Natural killer cell treated with Interleukin-12 subunit alpha and Interleukin-12 subunit beta and Interleukin-15 and Interleukin-18, amount 100 ng/mL, for 72 hours (primary cell): Measurements from ENCODE around the gene PRKCB. TPM values are rescaled to one million over a fixed set of nuclear protein-coding genes. Genes with fewer than 3 reads are reported as not detected.

Source experiments
- ATAC-seq, 2 donors: fragments of 150-1000 bp; cut with Tn5 transposase in 1 of 2; sonication (Bioruptor Pico), chemical (Tn5 transposase) in 1 of 2; 2 replicates each; pipeline ENCODE4 v1.10.0; 2021
- DNase-seq: peaks from one replicate; pipeline ENCODE4 v3.0.0; 2022; ENCODE audit warnings: low spot score
- H3K27ac Mint-ChIP-seq, 2 donors: 1 replicate in 1 of 2; 2 replicates in 1 of 2; pipeline ENCODE4 v1.8.0; 2022; ENCODE audit warnings: mixed read lengths in 2 of 2, mild to moderate bottlenecking in 1 of 2, moderate library complexity in 1 of 2
- H3K27me3 Mint-ChIP-seq, 2 donors: 1 replicate in 1 of 2; 2 replicates in 1 of 2; pipeline ENCODE4 v1.8.0; 2022; ENCODE audit warnings: mixed read lengths in 2 of 2
- H3K36me3 Mint-ChIP-seq: one replicate; pipeline ENCODE4 v1.8.0; 2022; ENCODE audit warnings: mixed read lengths
- H3K4me1 Mint-ChIP-seq, 2 donors: 1 replicate in 1 of 2; 2 replicates in 1 of 2; pipeline ENCODE4 v1.8.0; 2022; ENCODE audit warnings: low read depth in 2 of 2, mixed read lengths in 2 of 2, mild to moderate bottlenecking in 1 of 2
- H3K4me3 Mint-ChIP-seq: one replicate; pipeline ENCODE4 v1.8.0; 2022; ENCODE audit warnings: mixed read lengths
- H3K9me3 Mint-ChIP-seq: 2 replicates; pipeline ENCODE4 v1.8.0; 2022; ENCODE audit warnings: mixed read lengths
- total RNA-seq, 2 donors: library from RNA; stranded (reverse); gene quantifications; one replicate each; pipeline ENCODE4 v1.2.3, GENCODE V29; 2022

Gene PRKCB
- total RNA-seq, 2 donors from 2014 or later: 193 to 273 TPM

- H3K27ac Mint-ChIP-seq: peak overlapping the region in 1 of 2 donors; percentile 4
Measured at GRCh38 chr16:24071666-24072360, 236.0 kb downstream of the PRKCB start.

GRCh38 chr16:24073321-24073720, 237.5 kb downstream of the PRKCB start:
- Mint-ChIP-seq H3K4me1 (peaks cover 44 to 64% of the 10 kb centered on the region in 2 donors), H3K4me3 (no peak overlapping the region), H3K36me3 (no peaks in the 10 kb centered on the region), H3K27me3 (no peaks in the 10 kb centered on the region), H3K9me3 (no peaks in the 10 kb centered on the region), H3K27ac (peak overlapping the region; percentile 19 to 78)
- DNase-seq (no peak), ATAC-seq (no peak)

More at GRCh38 chr16:24071666-24072360, 236.0 kb downstream of the PRKCB start:
- H3K9me3 Mint-ChIP-seq: no peaks in the 10 kb centered on the region
- H3K27me3 Mint-ChIP-seq: no peaks in the 10 kb centered on the region
- H3K4me3 Mint-ChIP-seq: no peak overlapping the region
- no peaks in the 10 kb centered on the region for H3K36me3 Mint-ChIP-seq
- DNase-seq (no peak), ATAC-seq (no peak)
- peaks cover 37 to 54% of the 10 kb centered on the region in 2 donors for H3K4me1 Mint-ChIP-seq

GRCh38 chr16:24074574-24074973, 238.8 kb downstream of the PRKCB start:
- DNase-seq (no peak), ATAC-seq (no peak)
- Mint-ChIP-seq H3K9me3 (no peaks in the 10 kb centered on the region), H3K27me3 (no peaks in the 10 kb centered on the region), H3K4me1 (peaks cover 44 to 70% of the 10 kb centered on the region in 2 donors), H3K27ac (peak overlapping the region in 1 of 2 donors; percentile 51), H3K4me3 (no peak overlapping the region), H3K36me3 (no peaks in the 10 kb centered on the region)

GRCh38 chr16:24075302-24075701, 239.5 kb downstream of the PRKCB start:
- no peak overlapping the region for H3K4me3 Mint-ChIP-seq
- H3K27ac Mint-ChIP-seq: no peak overlapping the region
- ATAC-seq (no peak), DNase-seq (no peak)
- peaks cover 4% of the 10 kb centered on the region for H3K36me3 Mint-ChIP-seq
- no peaks in the 10 kb centered on the region for H3K9me3 Mint-ChIP-seq
- no peaks in the 10 kb centered on the region for H3K27me3 Mint-ChIP-seq
- H3K4me1 Mint-ChIP-seq: peaks cover 48 to 71% of the 10 kb centered on the region in 2 donors

GRCh38 chr16:24075931-24076716, 240.3 kb downstream of the PRKCB start:
- DNase-seq (no peak), ATAC-seq (peak; percentile 74 to 84)
- Mint-ChIP-seq H3K9me3 (no peaks in the 10 kb centered on the region), H3K27me3 (no peaks in the 10 kb centered on the region), H3K4me1 (peaks cover 44 to 66% of the 10 kb centered on the region in 2 donors), H3K27ac (no peak overlapping the region), H3K36me3 (peaks cover 6% of the 10 kb centered on the region), H3K4me3 (peak overlapping the region; percentile 20)

- Mint-ChIP-seq H3K4me3 (no peak overlapping the region), H3K36me3 (peaks cover 6% of the 10 kb centered on the region), H3K4me1 (peaks cover 43 to 60% of the 10 kb centered on the region in 2 donors), H3K27ac (no peak overlapping the region), H3K27me3 (no peaks in the 10 kb centered on the region), H3K9me3 (no peaks in the 10 kb centered on the region)
- DNase-seq: no peak
- no peak for ATAC-seq
Measured at GRCh38 chr16:24077292-24077691, 241.5 kb downstream of the PRKCB start.

- ATAC-seq (no peak), DNase-seq (no peak)
- H3K27ac Mint-ChIP-seq: no peak overlapping the region
- H3K36me3 Mint-ChIP-seq: peaks cover 6% of the 10 kb centered on the region
- no peaks in the 10 kb centered on the region for H3K27me3 Mint-ChIP-seq
- H3K4me3 Mint-ChIP-seq: no peak overlapping the region
- peaks cover 36 to 53% of the 10 kb centered on the region in 2 donors for H3K4me1 Mint-ChIP-seq
- H3K9me3 Mint-ChIP-seq: no peaks in the 10 kb centered on the region
Measured at GRCh38 chr16:24077966-24078365, 242.2 kb downstream of the PRKCB start.

GRCh38 chr16:24085666-24086065, 249.9 kb downstream of the PRKCB start:
- Mint-ChIP-seq H3K4me3 (no peak overlapping the region), H3K27me3 (no peaks in the 10 kb centered on the region), H3K9me3 (peaks cover 6% of the 10 kb centered on the region), H3K27ac (no peak overlapping the region), H3K36me3 (peaks cover 14% of the 10 kb centered on the region), H3K4me1 (peaks cover 16 to 26% of the 10 kb centered on the region in 2 donors)
- DNase-seq (no peak), ATAC-seq (no peak)

- ATAC-seq: no peak
- Mint-ChIP-seq H3K9me3 (peaks cover 11% of the 10 kb centered on the region), H3K27ac (no peak overlapping the region), H3K4me3 (no peak overlapping the region), H3K36me3 (peaks cover 33% of the 10 kb centered on the region), H3K4me1 (peaks cover 35 to 44% of the 10 kb centered on the region in 2 donors), H3K27me3 (no peaks in the 10 kb centered on the region)
- DNase-seq: no peak
Measured at GRCh38 chr16:24087891-24088410, 252.2 kb downstream of the PRKCB start.

- Mint-ChIP-seq H3K9me3 (peaks cover 11% of the 10 kb centered on the region), H3K4me1 (peaks cover 35 to 44% of the 10 kb centered on the region in 2 donors), H3K36me3 (peaks cover 33% of the 10 kb centered on the region), H3K27ac (no peak overlapping the region), H3K27me3 (no peaks in the 10 kb centered on the region), H3K4me3 (no peak overlapping the region)
- DNase-seq: no peak
- no peak for ATAC-seq
Measured at GRCh38 chr16:24088767-24089166, 253.0 kb downstream of the PRKCB start.

- H3K4me3 Mint-ChIP-seq: no peak overlapping the region
- H3K27me3 Mint-ChIP-seq: no peaks in the 10 kb centered on the region
- ATAC-seq (no peak), DNase-seq (no peak)
- H3K27ac Mint-ChIP-seq: no peak overlapping the region
- peaks cover 11% of the 10 kb centered on the region for H3K9me3 Mint-ChIP-seq
- peaks cover 28 to 34% of the 10 kb centered on the region in 2 donors for H3K4me1 Mint-ChIP-seq
- H3K36me3 Mint-ChIP-seq: peaks cover 45% of the 10 kb centered on the region
Measured at GRCh38 chr16:24091125-24091524, 255.3 kb downstream of the PRKCB start.

GRCh38 chr16:24093049-24093448, 257.3 kb downstream of the PRKCB start:
- Mint-ChIP-seq H3K36me3 (peaks cover 55% of the 10 kb centered on the region), H3K27ac (no peak overlapping the region), H3K4me3 (no peak overlapping the region), H3K9me3 (peaks cover 11% of the 10 kb centered on the region), H3K27me3 (no peaks in the 10 kb centered on the region), H3K4me1 (peaks cover 33 to 36% of the 10 kb centered on the region in 2 donors)
- ATAC-seq: no peak
- no peak for DNase-seq

- Mint-ChIP-seq H3K27ac (peak overlapping the region in 1 of 2 donors; percentile 30), H3K36me3 (peaks cover 50% of the 10 kb centered on the region), H3K9me3 (peaks cover 11% of the 10 kb centered on the region), H3K27me3 (no peaks in the 10 kb centered on the region), H3K4me1 (peaks cover 29 to 36% of the 10 kb centered on the region in 2 donors), H3K4me3 (no peak overlapping the region)
- no peak for DNase-seq
- ATAC-seq: no peak
Measured at GRCh38 chr16:24094660-24095059, 258.9 kb downstream of the PRKCB start.

GRCh38 chr16:24098896-24099295, 263.1 kb downstream of the PRKCB start:
- peaks cover 13 to 14% of the 10 kb centered on the region in 2 donors for H3K4me1 Mint-ChIP-seq
- H3K27ac Mint-ChIP-seq: no peak overlapping the region
- DNase-seq (no peak), ATAC-seq (no peak)
- no peaks in the 10 kb centered on the region for H3K27me3 Mint-ChIP-seq
- H3K36me3 Mint-ChIP-seq: peaks cover 22% of the 10 kb centered on the region
- no peaks in the 10 kb centered on the region for H3K9me3 Mint-ChIP-seq
- no peak overlapping the region for H3K4me3 Mint-ChIP-seq
